GM12891 (cell line): Measurements from ENCODE around the gene ITPR3.

Experiments
- PAX5 ChIP-seq: IDR thresholded peaks from 2 replicates; pipeline ENCODE4 v1.6.1; 2011; ENCODE audit warnings: low read length, moderate library complexity, mild to moderate bottlenecking; ENCODE audit not compliant: insufficient read depth, severe bottlenecking
- POLR2A ChIP-seq: IDR thresholded peaks from 2 replicates; pipeline ENCODE4 v1.6.1; 2011; ENCODE audit warnings: low read depth, low read length, control low read depth
- POLR2AphosphoS5 ChIP-seq: IDR thresholded peaks from 2 replicates; pipeline ENCODE4 v1.6.1; 2011; ENCODE audit warnings: low read depth, low read length, control low read depth
- POU2F2 ChIP-seq: IDR thresholded peaks from 2 replicates; pipeline ENCODE4 v1.6.1; 2011; ENCODE audit warnings: low read depth, mild to moderate bottlenecking, control low read depth, low read length, moderate library complexity
- SPI1 ChIP-seq: IDR thresholded peaks from 2 replicates; pipeline ENCODE4 v1.6.1; 2011; ENCODE audit warnings: low read depth, low read length, control low read depth
- TAF1 ChIP-seq: IDR thresholded peaks from 2 replicates; pipeline ENCODE4 v1.6.1; 2011; ENCODE audit warnings: low read depth, low read length, control low read depth

DNA sequence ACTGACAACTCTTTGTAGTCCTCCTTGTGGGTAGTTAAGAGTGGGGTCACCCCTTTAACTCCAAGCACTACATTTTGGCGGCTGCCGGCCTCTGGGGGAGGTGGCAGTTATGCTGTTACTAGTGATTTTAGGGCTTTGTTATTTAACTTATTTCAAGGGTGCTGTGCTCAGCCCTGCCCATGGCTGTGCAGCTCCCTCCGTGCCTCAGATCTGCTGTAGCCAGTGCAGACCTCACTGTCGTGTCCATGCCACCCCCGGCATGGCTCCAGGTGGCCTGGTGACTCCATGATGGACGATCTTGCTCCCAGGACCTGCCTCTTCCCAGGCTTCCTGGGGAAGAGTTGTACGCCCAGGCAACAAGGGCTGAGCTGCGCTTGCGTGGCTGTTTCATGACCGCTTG lies 75.0 kb downstream of the ITPR3 start:
- no peak for TF ChIP-seq POLR2A
- no peak for TF ChIP-seq POLR2AphosphoS5
- no peak for TF ChIP-seq TAF1
- no peak for TF ChIP-seq SPI1
- TF ChIP-seq POU2F2, result no peak
- TF ChIP-seq PAX5, result no peak
